HL-60 (cell line): ENCODE measurements around the gene ZBTB1.

Experiments
- DNase-seq, 2 experiments: peaks; one replicate each; pipeline ENCODE4 v3.0.0-alpha.2; 2010 to 2020; ENCODE audit warnings: low read depth in 1 of 2, low spot score in 1 of 2
- H3K27ac ChIP-seq: fragments of 250-450 bp; sonication (Bioruptor Pico); replicated peaks from 2 replicates; pipeline ENCODE4 v1.5.1; 2020; ENCODE audit warnings: mild to moderate bottlenecking, moderate library complexity
- H3K27me3 ChIP-seq: fragments of 250-450 bp; sonication (Bioruptor Pico); 2 replicates; pipeline ENCODE4 v1.5.1; 2021; ENCODE audit warnings: mild to moderate bottlenecking, moderate library complexity; ENCODE audit not compliant: insufficient read depth, poor library complexity, severe bottlenecking
- H3K4me3 ChIP-seq: replicated peaks from 2 replicates; pipeline ENCODE4 v1.5.1; 2011; ENCODE audit warnings: mild to moderate bottlenecking, control low read depth, low read length; ENCODE audit not compliant: insufficient read depth
- CTCF ChIP-seq: IDR thresholded peaks from one replicate; pipeline ENCODE4 v1.5.1; 2011; ENCODE audit warnings: low read length, control low read depth, inconsistent platforms; ENCODE audit not compliant: insufficient read depth
- GABPA ChIP-seq: IDR thresholded peaks from 2 replicates; pipeline ENCODE4 v1.6.1; 2012; ENCODE audit warnings: low read depth
- POLR2AphosphoS5 ChIP-seq: IDR thresholded peaks from 2 replicates; pipeline ENCODE4 v1.6.1; 2012; ENCODE audit warnings: low read depth
- REST ChIP-seq: IDR thresholded peaks from 2 replicates; pipeline ENCODE4 v1.6.1; 2012; ENCODE audit warnings: low read depth; ENCODE audit not compliant: insufficient replicate concordance
- SPI1 ChIP-seq: IDR thresholded peaks from 2 replicates; pipeline ENCODE4 v1.6.1; 2012; ENCODE audit warnings: low read depth, mild to moderate bottlenecking, borderline replicate concordance

The ZBTB1 gene

GRCh38 chr14:64465831-64466554 lies 38.6 kb upstream of the ZBTB1 start:
- TF ChIP-seq REST (no peak), CTCF (no peak), POLR2AphosphoS5 (no peak), SPI1 (no peak), GABPA (no peak)
- Histone ChIP-seq H3K4me3 (peak overlapping the region; percentile 35), H3K27me3 (no peaks in the 10 kb centered on the region), H3K27ac (no peak overlapping the region)
- no peak for DNase-seq

- Histone ChIP-seq H3K27me3 (no peaks in the 10 kb centered on the region), H3K27ac (no peak overlapping the region), H3K4me3 (no peak overlapping the region)
- peak; percentile 42 to 44 for DNase-seq
- no peak for TF ChIP-seq SPI1
- no peak for TF ChIP-seq POLR2AphosphoS5
- TF ChIP-seq REST = no peak
- no peak for TF ChIP-seq CTCF
- TF ChIP-seq GABPA = no peak
Observed at GRCh38 chr14:64467101-64467500, 37.5 kb upstream of the ZBTB1 start.

GRCh38 chr14:64467566-64467965 lies 37.0 kb upstream of the ZBTB1 start:
- no peaks in the 10 kb centered on the region for H3K27me3 ChIP-seq
- no peak overlapping the region for H3K4me3 ChIP-seq
- no peak for TF ChIP-seq GABPA
- no peak for TF ChIP-seq CTCF
- TF ChIP-seq POLR2AphosphoS5 = no peak
- no peak for TF ChIP-seq SPI1
- no peak for TF ChIP-seq REST
- no peak for DNase-seq
- no peak overlapping the region for H3K27ac ChIP-seq
